HepG2 (cell line): Measurements from ENCODE around the gene ZFAND2B. TPM values are rescaled to one million over a fixed set of nuclear protein-coding genes. Genes with fewer than 3 reads are reported as not detected.

ENCODE experiments used
- CHD4 ChIP-seq: fragments of 200-600 bp; sonication (generic); IDR thresholded peaks from 2 replicates; pipeline ENCODE4 v1.7.0; 2017; ENCODE audit warnings: mild to moderate bottlenecking, low read length, borderline replicate concordance
- GPN1 ChIP-seq: sonication (generic); formaldehyde crosslinking; IDR thresholded peaks from 2 replicates; pipeline ENCODE4 v1.5.1; 2020; ENCODE audit warnings: missing genetic modification reagents, borderline replicate concordance
- HHEX ChIP-seq: IDR thresholded peaks from 2 replicates; pipeline ENCODE4 v1.6.1; 2016; ENCODE audit warnings: control low read depth
- HNRNPL ChIP-seq: fragments of 200-400 bp; formaldehyde crosslinking; IDR thresholded peaks from 2 replicates; pipeline ENCODE4 v1.6.1; 2017; ENCODE audit warnings: mild to moderate bottlenecking, low read depth, low read length
- KAT2B ChIP-seq: fragments of 150-350 bp; IDR thresholded peaks from 2 replicates; pipeline ENCODE4 v1.6.1; 2014; ENCODE audit warnings: low read depth, low read length, borderline replicate concordance
- NFATC3 ChIP-seq: sonication (generic); formaldehyde crosslinking; IDR thresholded peaks from 2 replicates; pipeline ENCODE4 v1.5.1; 2020; ENCODE audit warnings: mild to moderate bottlenecking, missing genetic modification reagents
- NFE2L1 ChIP-seq: sonication (generic); formaldehyde crosslinking; IDR thresholded peaks from 2 replicates; pipeline ENCODE4 v1.4.0; 2020; ENCODE audit warnings: missing genetic modification reagents, mild to moderate bottlenecking, borderline replicate concordance
- REXO4 ChIP-seq: sonication (generic); formaldehyde crosslinking; IDR thresholded peaks from 2 replicates; pipeline ENCODE4 v1.8.0; 2022; ENCODE audit warnings: missing genetic modification reagents, mild to moderate bottlenecking, borderline replicate concordance
- SNAPC4 ChIP-seq: sonication (generic); formaldehyde crosslinking; IDR thresholded peaks from 2 replicates; pipeline ENCODE4 v1.4.0; 2020; ENCODE audit warnings: mild to moderate bottlenecking, missing genetic modification reagents
- SUZ12 ChIP-seq: fragments of 150-350 bp; IDR thresholded peaks from 2 replicates; pipeline ENCODE4 v1.6.1; 2014; ENCODE audit warnings: low read depth, low read length
- ZNF232 ChIP-seq: sonication (generic); formaldehyde crosslinking; IDR thresholded peaks from 2 replicates; pipeline ENCODE4 v1.4.0; 2020; ENCODE audit warnings: missing genetic modification reagents, borderline replicate concordance
- ZNF274 ChIP-seq: sonication (generic); formaldehyde crosslinking; IDR thresholded peaks from 2 replicates; pipeline ENCODE4 v1.5.1; 2020; ENCODE audit warnings: mild to moderate bottlenecking, missing genetic modification reagents
- ZNF343 ChIP-seq: sonication (generic); formaldehyde crosslinking; IDR thresholded peaks from 2 replicates; pipeline ENCODE4 v1.4.0; 2020; ENCODE audit warnings: mild to moderate bottlenecking, missing genetic modification reagents
- ZNF574 ChIP-seq: sonication (generic); formaldehyde crosslinking; IDR thresholded peaks from 2 replicates; pipeline ENCODE4 v1.4.0; 2020; ENCODE audit warnings: missing genetic modification reagents
- ZNF614 ChIP-seq: IDR thresholded peaks from 2 replicates; pipeline ENCODE4 v1.6.1; 2018; ENCODE audit warnings: missing biosample characterization, missing genetic modification reagents, inconsistent platforms, borderline replicate concordance
- ZNF709 ChIP-seq: sonication (generic); formaldehyde crosslinking; IDR thresholded peaks from 2 replicates; pipeline ENCODE4 v1.5.0; 2020; ENCODE audit warnings: mild to moderate bottlenecking, missing genetic modification reagents
- polyA plus RNA-seq, 8 experiments: library from polyadenylated mRNA; depleted of rRNA in 3 of 8; stranded (reverse) in 7 of 8; unstranded in 1 of 8; fragments of >200 nt; fragmentation: Illumina TruSeq in 4 of 8; extraction: Trizol in 4 of 8; gene quantifications; 2 replicates each; pipeline versions ENCODE4 v1.2.1 to v1.2.3, GENCODE V29; 2011 to 2016; ENCODE audit warnings: low read depth in 4 of 8, missing spikeins in 1 of 8, mixed read lengths in 1 of 8; ENCODE audit not compliant: insufficient read depth in 1 of 8
- total RNA-seq, 5 experiments: library from RNA; depleted of rRNA; stranded (reverse); fragments of >200 nt; fragmentation: Illumina TruSeq; extraction: Trizol; gene quantifications; 2 replicates each; pipeline ENCODE4 v1.2.3, GENCODE V29; 2016; ENCODE audit warnings: low read depth in 1 of 5
- TF ChIP-seq, protein P1 (sequence below): IDR thresholded peaks from 2 replicates; pipeline ENCODE4 v1.6.1; 2016; ENCODE audit warnings: missing biosample characterization, missing genetic modification reagents, low read depth
- TF ChIP-seq, protein P2 (sequence below): sonication (generic); formaldehyde crosslinking; IDR thresholded peaks from 2 replicates; pipeline ENCODE4 v1.5.0; 2020; ENCODE audit warnings: mild to moderate bottlenecking, missing genetic modification reagents, moderate library complexity

The ZFAND2B gene
- total and polyA plus RNA-seq, 2 of the 13 experiments (the other 11 are each of a cell fraction or from before 2014, with no cell fraction given): 53.3 to 115 TPM

- TF ChIP-seq ZNF574 (CRISPR knock-in tag): peak; percentile 87
- TF ChIP-seq, protein P1, sequence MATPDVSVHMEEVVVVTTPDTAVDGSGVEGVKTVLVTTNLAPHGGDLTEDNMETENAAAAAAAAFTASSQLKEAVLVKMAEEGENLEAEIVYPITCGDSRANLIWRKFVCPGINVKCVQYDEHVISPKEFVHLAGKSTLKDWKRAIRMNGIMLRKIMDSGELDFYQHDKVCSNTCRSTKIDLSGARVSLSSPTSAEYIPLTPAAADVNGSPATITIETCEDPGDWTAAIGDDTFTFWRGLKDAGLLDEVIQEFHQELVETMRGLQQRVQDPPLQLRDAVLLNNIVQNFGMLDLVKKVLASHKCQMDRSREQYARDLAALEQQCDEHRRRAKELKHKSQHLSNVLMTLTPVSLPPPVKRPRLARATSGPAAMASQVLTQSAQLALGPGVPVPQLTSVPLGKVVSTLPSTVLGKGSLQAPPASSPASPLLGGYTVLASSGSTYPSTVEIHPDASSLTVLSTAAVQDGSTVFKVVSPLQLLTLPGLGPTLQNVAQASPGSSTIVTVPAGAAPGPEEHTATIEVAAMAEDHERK (CRISPR knock-in tag): peak; percentile 56; the same call in 1 of the 2 replicates
- TF ChIP-seq KAT2B: no peak
- TF ChIP-seq CHD4: no peak
- TF ChIP-seq, protein P2, sequence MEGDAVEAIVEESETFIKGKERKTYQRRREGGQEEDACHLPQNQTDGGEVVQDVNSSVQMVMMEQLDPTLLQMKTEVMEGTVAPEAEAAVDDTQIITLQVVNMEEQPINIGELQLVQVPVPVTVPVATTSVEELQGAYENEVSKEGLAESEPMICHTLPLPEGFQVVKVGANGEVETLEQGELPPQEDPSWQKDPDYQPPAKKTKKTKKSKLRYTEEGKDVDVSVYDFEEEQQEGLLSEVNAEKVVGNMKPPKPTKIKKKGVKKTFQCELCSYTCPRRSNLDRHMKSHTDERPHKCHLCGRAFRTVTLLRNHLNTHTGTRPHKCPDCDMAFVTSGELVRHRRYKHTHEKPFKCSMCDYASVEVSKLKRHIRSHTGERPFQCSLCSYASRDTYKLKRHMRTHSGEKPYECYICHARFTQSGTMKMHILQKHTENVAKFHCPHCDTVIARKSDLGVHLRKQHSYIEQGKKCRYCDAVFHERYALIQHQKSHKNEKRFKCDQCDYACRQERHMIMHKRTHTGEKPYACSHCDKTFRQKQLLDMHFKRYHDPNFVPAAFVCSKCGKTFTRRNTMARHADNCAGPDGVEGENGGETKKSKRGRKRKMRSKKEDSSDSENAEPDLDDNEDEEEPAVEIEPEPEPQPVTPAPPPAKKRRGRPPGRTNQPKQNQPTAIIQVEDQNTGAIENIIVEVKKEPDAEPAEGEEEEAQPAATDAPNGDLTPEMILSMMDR (CRISPR knock-in tag): peak; percentile 9; the same call in 1 of the 2 replicates
- 0 out of 2 replicates have a peak, but pooled peaks have one; percentile 29 for TF ChIP-seq HNRNPL
- peak; percentile 68; the same call in 1 of the 2 replicates for TF ChIP-seq ZNF232 (CRISPR knock-in tag)
- no peak for TF ChIP-seq HHEX
- TF ChIP-seq NFATC3 (CRISPR knock-in tag): peak; percentile 75; the same call in 1 of the 2 replicates
- no peak for TF ChIP-seq SUZ12
- TF ChIP-seq ZNF274: peak; percentile 67
- no peak for TF ChIP-seq GPN1
- TF ChIP-seq SNAPC4: no peak
- no peak for TF ChIP-seq ZNF343
- TF ChIP-seq ZNF614 (CRISPR knock-in tag): peak; percentile 43; the same call in 1 of the 2 replicates
- TF ChIP-seq REXO4 (CRISPR knock-in tag): no peak
- no peak; the same call in 1 of the 2 replicates for TF ChIP-seq NFE2L1
- peak; percentile 56; the same call in 1 of the 2 replicates for TF ChIP-seq ZNF709 (CRISPR knock-in tag)
Measured at GRCh38 chr2:219229305-219230058, 22.9 kb downstream of the ZFAND2B start, which contains the start of the genes ANKZF1 and ATG9A (continued).
